HG03571 (cell line): ENCODE measurements around the gene ZNF224.
A peak's percentile ranks its signal among the peaks of the same experiment; 100 is the strongest.

Experiments
- ATAC-seq: cut with Tn5 transposase; IDR thresholded peaks from one replicate; pipeline ENCODE4 v1.9.1; 2021; ENCODE audit not compliant: unreplicated experiment

ZNF224 gene

DNA sequence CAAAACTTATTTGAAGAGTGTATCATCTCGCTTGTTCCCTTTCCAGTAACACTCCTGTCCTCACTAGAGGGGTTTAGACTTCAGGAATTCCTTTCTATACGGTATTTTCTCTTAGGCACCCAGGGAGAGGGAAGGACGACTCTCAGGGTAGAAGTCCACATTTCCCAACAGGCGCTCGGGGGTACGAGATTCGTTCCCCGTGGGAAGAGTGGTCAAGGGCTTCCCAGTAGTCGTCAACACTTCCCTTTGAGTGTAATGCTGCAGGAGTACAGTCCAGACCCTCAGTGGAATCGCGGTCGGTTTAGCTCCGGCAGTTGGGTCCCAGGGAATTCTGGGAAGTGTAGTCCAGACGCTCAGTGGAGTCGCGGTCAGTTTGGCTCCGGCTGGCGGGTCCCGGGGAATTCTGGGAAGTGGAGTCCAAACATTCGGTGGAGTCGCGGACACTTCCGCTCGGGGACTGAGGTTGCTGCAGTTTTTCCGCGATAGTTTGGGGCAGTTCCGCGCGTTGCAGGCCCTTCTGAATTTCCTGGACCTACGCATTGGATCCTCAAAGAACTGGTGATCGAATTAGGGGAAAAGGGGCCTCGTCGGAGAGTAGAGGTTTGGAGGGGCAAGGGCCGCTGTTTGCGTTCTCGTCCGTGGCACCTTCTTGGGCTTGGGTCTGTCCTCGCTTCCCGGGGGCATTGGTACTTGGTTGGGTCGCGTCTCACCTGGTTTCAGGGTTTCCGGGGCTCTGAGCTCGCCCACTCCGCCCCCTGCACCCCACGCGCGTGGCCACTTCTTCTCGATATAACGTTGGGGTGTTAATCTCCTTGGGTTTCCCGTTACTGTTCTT, at the start of gene ZNF224:
Gene ZNF224, plus strand, starts transcription at position 431 of the 835 bp plus-strand sequence. CDS start 3,513 bp downstream, outside the sequence.
- peak; percentile 71 for ATAC-seq

GRCh38 chr19:44050740-44051649, 43.2 kb upstream of the ZNF224 start:
- peak; percentile 19 for ATAC-seq

DNA sequence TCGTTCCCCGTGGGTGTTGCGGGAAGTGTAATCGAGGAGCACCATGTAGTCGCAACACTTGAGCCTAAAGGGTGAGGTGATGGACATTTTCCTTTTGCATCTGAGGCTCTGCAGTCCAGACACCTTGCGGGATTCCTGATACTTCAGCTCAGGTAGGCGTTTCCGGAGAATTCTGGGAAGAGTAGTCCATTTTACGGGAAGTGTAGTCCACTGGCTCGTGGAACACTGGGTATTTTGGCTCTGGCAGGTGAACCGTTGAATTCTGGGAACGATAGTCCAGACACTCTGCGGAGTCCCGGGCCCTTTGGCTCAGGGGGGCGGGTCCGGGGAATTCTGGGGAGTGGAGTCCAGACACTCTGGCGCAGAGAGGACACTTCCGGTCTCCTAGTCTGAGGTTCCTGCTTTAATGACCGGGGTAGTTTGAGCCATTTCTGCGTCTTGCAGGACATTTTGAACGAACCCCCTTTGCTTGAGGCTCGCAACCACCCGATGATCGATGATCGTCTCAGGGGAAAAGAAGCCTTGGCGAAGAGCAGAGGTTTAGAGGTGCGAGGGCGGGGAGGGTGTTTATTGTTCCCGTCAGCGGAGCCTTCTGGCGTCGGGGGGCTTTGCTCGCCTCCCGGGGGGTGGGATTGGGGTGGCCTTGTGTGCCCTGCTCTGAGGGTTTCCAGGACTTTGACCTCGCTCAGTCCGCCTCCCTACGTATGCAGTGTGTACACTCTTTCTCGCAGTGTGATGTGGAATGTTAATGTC, 42.3 kb upstream of the ZNF224 start, which contains the start of gene ZNF223:
Gene ZNF223, plus strand, starts transcription at position 387 of the 753 bp plus-strand sequence. CDS start 3,141 bp downstream, outside the sequence.
- peak; percentile 55 for ATAC-seq

- no peak for ATAC-seq
Measured at GRCh38 chr19:44055870-44056269, 38.3 kb upstream of the ZNF224 start.

DNA sequence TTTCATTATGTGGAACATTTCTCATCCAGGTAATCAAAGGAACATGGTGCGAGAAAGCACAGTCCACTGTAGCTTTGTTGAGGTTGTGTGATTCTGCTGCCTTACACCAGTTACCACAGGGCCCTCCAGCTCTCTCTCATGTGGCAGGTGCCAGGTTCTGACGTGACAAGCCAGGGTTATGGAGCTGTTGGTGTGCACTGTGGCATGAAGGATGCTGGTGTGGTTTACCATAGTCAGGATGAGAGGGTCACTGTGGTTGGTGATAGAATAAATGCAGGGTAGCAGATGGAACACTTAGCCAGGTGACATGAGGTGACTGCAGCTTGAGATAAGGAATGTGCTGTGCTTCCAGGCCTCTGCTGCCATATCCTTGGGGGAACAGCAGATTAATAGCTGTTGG, 34.9 kb upstream of the ZNF224 start:
- ATAC-seq, result no peak

- ATAC-seq, result no peak
Measured at GRCh38 chr19:44061038-44061437, 33.1 kb upstream of the ZNF224 start.

DNA sequence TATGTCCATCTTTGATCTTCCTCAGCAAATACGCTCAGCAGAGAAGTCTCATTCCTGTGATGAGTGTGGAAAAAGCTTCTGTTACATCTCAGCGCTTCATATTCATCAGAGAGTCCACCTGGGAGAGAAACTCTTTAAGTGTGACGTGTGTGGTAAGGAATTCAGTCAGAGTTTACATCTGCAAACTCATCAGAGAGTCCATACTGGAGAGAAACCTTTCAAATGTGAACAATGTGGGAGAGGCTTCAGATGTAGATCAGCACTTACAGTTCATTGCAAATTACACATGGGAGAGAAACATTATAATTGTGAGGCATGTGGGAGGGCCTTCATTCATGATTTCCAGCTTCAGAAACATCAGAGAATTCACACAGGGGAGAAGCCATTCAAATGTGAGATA, 27.9 kb upstream of the ZNF224 start:
- no peak for ATAC-seq

- no peak for ATAC-seq
Measured at GRCh38 chr19:44069415-44069814, 24.7 kb upstream of the ZNF224 start.

DNA sequence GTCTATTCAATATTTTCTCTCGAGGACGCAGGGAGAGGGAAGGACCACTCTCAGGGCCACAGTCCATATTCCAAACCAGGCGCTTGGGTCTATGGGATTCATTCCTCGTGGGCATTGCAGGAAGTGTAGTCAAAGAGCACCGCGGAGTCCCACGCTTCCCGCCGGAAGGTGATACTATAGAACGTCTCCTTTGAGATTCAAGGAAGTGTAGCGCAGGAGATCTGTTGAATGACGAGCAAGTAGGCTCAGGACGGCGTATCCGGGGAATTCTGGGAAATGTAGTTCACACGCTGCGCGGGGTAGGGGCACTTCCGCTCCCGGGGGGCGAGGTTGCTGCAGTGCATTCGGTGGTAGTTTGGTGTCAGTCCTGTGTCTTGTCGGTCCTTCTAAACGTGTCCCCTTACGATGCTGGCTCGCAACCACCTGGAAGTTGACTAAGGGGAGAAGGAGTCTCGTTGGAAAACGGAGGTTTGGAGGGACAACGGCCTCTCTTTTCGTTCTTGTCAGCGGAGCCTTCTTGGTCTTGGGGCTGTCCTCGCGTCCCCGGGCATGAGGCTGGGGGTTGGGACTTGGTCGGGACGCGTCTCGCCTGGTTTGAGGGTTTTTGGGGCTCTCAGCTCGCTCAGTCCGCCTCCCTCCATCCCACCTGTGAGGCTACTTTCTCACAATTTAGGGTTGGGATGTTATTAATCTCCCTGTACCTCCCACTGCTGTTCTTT, 22.2 kb upstream of the ZNF224 start, which contains the start of gene ZNF284:
Gene ZNF284, plus strand, starts transcription at position 336 of the 719 bp plus-strand sequence. CDS start 4,231 bp downstream, outside the sequence.
- peak; percentile 79 for ATAC-seq

DNA sequence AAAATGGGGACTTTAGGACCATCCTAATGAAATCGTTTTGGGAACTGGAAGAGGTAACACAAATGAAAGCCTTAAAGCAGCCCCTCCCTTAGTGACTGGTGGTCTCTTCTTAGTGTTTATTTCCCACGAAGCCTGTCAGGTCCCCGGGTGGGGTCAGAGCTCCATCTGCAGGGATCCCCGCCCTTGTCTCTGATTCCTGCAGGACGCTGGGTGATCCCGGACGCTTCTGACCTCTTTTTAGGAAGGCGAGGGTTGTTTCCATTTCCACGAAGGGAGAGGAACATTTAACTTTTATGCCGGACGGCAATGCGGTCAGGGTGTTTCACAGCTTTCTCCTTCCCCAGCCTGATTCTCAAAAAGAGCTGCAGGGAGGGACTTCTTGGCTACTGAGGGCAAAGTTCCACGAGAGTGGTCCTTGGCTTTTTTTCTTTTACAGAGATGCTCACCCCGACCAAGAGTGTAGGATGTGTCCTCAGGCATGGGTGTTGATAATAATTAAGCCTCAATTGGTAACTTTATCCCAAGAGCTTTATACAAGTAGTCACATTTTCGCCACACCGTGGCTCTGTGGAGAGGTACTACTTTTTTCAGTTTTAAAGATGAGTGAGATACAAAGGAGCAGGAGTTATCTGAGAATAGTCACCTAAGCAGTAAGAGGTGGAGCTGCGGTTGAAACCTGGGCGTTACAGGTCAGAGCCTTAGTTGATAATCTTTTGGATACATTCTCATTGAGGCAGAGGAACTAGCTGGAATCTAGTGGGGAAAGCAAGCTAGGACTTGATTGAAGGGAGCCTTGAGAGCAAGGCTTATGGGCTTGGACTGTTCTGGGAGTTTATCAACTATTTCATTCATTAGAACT, 21.4 kb upstream of the ZNF224 start:
- no peak for ATAC-seq

DNA sequence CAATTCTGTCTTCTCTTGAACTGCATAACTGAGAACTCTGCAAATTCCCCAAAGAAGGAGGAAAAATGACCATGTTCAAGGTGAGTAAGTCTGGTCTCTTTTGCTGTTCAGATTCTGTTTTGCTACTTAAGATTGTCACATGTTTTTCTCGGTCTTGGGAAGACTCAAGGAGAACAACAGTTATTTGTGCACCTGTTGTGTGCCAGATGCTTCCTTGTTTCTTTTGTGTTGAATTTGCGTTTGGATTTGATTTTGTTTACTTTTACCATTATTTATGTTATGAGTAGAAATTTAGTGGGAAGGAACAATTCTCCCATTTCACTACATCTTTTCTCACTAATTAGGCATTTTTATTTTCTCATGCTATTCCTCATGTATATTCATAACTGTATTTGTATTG, 17.8 kb upstream of the ZNF224 start:
- no peak for ATAC-seq

DNA sequence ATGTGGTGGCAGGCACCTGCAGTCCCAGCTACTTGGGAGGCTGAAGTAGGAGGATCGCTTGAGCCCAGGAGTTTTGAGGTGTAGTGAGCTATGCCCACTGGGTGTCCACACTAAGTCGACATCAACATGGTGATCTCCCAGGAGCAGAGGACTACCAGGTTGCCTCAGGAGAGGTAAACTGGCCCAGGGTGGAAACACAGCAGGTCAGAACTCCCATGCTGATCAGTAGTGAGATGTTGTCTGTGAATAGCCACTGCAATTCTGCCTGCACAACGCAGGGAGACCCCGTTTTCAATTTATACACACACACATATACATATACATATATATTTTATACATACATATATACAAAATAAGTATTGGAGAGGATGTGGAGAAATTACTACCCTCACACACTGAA, 2.1 kb upstream of the ZNF224 start:
- no peak for ATAC-seq

DNA sequence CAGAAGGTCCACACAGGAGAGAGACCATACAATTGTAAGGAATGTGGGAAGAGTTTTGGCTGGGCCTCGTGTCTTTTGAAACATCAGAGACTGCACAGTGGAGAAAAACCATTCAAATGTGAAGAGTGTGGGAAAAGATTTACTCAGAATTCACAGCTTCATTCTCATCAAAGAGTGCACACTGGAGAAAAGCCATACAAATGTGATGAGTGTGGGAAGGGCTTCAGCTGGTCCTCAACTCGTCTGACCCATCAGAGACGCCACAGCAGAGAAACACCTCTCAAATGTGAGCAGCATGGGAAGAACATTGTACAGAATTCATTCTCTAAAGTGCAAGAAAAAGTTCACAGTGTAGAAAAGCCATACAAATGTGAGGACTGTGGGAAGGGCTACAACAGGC, 13.6 kb downstream of the ZNF224 start:
- ATAC-seq, result no peak

DNA sequence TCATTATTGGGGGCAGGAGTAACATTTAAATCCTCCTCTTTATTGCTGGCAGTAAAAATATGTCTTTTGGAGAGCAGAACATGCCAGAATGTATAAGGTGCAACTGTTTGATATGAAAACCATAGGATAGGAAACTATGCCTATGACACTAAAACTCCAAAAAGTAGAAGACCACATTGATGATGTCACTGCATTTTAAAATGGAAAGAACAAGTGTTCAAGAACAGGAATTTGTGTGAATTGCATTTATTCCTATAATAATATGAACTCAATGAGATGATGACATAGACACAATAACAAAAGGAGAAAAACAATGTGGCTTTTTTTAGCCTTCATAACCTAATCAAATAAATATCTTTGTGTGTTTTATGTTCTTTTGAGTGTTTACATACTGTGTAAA, 15.3 kb downstream of the ZNF224 start:
- no peak for ATAC-seq

DNA sequence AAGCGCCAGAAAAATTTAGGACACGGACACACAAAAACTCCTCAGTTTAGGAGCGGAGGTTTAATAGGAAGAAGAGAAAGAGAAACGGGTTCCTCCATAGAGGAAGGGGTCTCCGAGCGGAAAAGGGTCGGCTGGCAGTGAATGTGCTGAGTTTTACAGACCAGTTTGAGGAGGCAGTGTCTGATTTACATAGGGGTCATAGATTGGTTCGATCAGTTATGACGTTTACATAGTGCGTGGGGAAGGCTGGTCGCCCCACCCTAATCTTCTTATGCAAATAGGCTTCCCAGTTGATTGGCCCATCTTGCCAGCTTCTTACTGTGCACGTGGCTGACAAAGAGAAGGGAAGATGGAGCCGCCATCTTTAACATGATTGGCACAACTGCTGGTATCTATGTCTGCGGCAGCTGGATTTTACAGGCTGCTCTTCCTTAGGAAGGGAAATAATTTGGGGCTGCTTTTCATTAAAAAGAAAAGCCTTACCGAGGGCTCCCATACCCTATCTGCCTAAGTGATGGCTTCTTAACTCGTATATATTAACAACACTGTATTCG, 17.8 kb downstream of the ZNF224 start:
- ATAC-seq, result no peak

GRCh38 chr19:44112802-44113137, 18.6 kb downstream of the ZNF224 start:
- peak; percentile 8 for ATAC-seq

DNA sequence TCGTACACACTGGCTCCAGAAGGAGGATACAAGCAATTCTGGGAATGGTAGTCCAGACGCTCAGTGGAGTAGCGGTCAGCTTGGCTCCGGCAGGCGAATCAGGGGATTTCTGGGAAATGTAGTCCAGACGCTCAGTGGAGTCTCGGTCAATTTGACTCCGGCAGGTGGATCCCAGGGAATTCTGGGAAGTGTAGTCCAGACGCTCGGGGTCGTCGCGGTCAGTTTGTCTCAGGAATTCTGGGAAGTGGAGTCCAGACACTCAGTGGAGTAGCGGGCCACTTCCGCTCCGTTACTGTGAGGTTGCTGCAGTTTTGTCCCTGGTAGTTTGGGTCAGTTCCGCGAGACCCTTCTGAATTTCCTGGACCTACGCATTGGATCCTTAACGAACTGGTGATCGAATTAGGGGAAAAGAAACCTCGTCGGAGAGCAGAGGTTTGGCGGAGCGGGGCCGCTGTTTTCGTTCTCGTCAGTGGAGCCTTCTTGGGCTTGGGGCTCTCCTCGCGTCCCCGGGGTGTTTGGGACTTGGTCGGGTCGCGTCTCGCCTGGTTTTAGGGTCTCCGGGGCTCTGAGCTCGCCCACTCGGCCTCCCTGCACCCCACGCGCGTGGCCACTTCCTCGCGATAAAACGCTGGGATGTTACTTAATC, 19.1 kb downstream of the ZNF224 start, which contains the start of gene ZNF225:
Gene ZNF225, plus strand, starts transcription at position 262 of the 646 bp plus-strand sequence. CDS start 2,429 bp downstream, outside the sequence.
- ATAC-seq, result peak; percentile 85

- no peak for ATAC-seq
Measured at GRCh38 chr19:44113784-44114390, 19.7 kb downstream of the ZNF224 start.
